GM23338 (cell line): Measurements from ENCODE around the gene RAX2. TPM values are rescaled to one million over a fixed set of nuclear protein-coding genes. Genes with fewer than 3 reads are reported as not detected.

Experiments used
- CREB1 ChIP-seq: fragments of 250-450 bp; sonication (Bioruptor Pico); IDR thresholded peaks from 2 replicates; pipeline ENCODE4 v1.5.0; 2020; ENCODE audit warnings: low read depth, mild to moderate bottlenecking, moderate library complexity
- EZH2 ChIP-seq: fragments of 200-600 bp; sonication (generic); IDR thresholded peaks from one replicate; pipeline ENCODE4 v1.8.0; 2017; ENCODE audit warnings: antibody characterized with exemption, mild to moderate bottlenecking, low read depth; ENCODE audit not compliant: unreplicated experiment
- EZH2phosphoT487 ChIP-seq: fragments of 200-600 bp; sonication (generic); IDR thresholded peaks from one replicate; pipeline ENCODE4 v1.8.1; 2018; ENCODE audit warnings: antibody characterized with exemption; ENCODE audit not compliant: unreplicated experiment
- JUNB ChIP-seq: IDR thresholded peaks from one replicate; pipeline ENCODE4 v1.6.1; 2016; ENCODE audit warnings: antibody characterized with exemption; ENCODE audit not compliant: unreplicated experiment
- NANOG ChIP-seq: IDR thresholded peaks from 2 replicates; pipeline ENCODE4 v1.6.1; 2016; ENCODE audit warnings: antibody characterized with exemption, borderline replicate concordance
- STAT1 ChIP-seq: IDR thresholded peaks from one replicate; pipeline ENCODE4 v1.6.1; 2016; ENCODE audit warnings: antibody characterized with exemption; ENCODE audit not compliant: unreplicated experiment
- ZNF114 ChIP-seq: fragments of 250-450 bp; sonication (Bioruptor Pico); IDR thresholded peaks from 2 replicates; pipeline ENCODE4 v1.5.0; 2020; ENCODE audit warnings: mild to moderate bottlenecking, moderate library complexity
- ZNF331 ChIP-seq: fragments of 250-450 bp; sonication (Bioruptor Pico); IDR thresholded peaks from 2 replicates; pipeline ENCODE4 v1.5.0; 2020; ENCODE audit warnings: low read depth, mild to moderate bottlenecking, moderate library complexity
- polyA plus RNA-seq: library from polyadenylated mRNA; unstranded; fragments of >200 nt; fragmentation: Nextera tagmentation; extraction: Ambion mirVana; gene quantifications from 2 replicates; pipeline ENCODE4 v1.2.1, GENCODE V29; 2016
- total RNA-seq: library from RNA; depleted of rRNA; stranded (reverse); fragments of >200 nt; shearing (Covaris generic); gene quantifications from 2 replicates; pipeline ENCODE4 v1.2.3, GENCODE V29; 2014
- TF ChIP-seq, protein P1 (sequence below): fragments of 250-450 bp; sonication (Bioruptor Pico); IDR thresholded peaks from 2 replicates; pipeline ENCODE4 v1.5.0; 2020; ENCODE audit warnings: mild to moderate bottlenecking, moderate library complexity
- TF ChIP-seq, protein P2 (sequence below): IDR thresholded peaks from 2 replicates; pipeline ENCODE4 v1.6.1; 2016; ENCODE audit warnings: antibody characterized with exemption

Gene RAX2
- total and polyA plus RNA-seq, 2 experiments from 2014 or later, result 0.13 TPM; not detected in 1

DNA sequence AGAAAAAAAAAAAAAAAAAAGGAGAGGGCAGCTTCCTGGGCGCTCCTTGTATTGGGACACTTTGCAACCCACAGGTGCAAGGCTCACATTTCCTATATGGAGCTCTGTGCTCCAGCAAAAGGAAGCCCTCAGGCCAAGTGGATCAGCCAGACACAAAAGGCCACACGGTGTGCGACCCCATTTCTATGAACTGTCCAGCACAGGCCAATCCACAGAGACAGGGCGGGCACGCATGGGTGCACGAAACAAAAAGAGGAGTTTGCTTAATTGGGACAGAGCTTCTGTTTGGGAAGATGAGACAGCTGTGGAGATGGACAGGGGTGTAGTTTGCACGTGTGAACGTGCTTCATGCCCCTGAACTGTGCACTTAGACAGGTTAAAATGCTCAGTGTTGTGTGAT lies 45.7 kb upstream of the RAX2 start (continued):
- TF ChIP-seq, protein P1, sequence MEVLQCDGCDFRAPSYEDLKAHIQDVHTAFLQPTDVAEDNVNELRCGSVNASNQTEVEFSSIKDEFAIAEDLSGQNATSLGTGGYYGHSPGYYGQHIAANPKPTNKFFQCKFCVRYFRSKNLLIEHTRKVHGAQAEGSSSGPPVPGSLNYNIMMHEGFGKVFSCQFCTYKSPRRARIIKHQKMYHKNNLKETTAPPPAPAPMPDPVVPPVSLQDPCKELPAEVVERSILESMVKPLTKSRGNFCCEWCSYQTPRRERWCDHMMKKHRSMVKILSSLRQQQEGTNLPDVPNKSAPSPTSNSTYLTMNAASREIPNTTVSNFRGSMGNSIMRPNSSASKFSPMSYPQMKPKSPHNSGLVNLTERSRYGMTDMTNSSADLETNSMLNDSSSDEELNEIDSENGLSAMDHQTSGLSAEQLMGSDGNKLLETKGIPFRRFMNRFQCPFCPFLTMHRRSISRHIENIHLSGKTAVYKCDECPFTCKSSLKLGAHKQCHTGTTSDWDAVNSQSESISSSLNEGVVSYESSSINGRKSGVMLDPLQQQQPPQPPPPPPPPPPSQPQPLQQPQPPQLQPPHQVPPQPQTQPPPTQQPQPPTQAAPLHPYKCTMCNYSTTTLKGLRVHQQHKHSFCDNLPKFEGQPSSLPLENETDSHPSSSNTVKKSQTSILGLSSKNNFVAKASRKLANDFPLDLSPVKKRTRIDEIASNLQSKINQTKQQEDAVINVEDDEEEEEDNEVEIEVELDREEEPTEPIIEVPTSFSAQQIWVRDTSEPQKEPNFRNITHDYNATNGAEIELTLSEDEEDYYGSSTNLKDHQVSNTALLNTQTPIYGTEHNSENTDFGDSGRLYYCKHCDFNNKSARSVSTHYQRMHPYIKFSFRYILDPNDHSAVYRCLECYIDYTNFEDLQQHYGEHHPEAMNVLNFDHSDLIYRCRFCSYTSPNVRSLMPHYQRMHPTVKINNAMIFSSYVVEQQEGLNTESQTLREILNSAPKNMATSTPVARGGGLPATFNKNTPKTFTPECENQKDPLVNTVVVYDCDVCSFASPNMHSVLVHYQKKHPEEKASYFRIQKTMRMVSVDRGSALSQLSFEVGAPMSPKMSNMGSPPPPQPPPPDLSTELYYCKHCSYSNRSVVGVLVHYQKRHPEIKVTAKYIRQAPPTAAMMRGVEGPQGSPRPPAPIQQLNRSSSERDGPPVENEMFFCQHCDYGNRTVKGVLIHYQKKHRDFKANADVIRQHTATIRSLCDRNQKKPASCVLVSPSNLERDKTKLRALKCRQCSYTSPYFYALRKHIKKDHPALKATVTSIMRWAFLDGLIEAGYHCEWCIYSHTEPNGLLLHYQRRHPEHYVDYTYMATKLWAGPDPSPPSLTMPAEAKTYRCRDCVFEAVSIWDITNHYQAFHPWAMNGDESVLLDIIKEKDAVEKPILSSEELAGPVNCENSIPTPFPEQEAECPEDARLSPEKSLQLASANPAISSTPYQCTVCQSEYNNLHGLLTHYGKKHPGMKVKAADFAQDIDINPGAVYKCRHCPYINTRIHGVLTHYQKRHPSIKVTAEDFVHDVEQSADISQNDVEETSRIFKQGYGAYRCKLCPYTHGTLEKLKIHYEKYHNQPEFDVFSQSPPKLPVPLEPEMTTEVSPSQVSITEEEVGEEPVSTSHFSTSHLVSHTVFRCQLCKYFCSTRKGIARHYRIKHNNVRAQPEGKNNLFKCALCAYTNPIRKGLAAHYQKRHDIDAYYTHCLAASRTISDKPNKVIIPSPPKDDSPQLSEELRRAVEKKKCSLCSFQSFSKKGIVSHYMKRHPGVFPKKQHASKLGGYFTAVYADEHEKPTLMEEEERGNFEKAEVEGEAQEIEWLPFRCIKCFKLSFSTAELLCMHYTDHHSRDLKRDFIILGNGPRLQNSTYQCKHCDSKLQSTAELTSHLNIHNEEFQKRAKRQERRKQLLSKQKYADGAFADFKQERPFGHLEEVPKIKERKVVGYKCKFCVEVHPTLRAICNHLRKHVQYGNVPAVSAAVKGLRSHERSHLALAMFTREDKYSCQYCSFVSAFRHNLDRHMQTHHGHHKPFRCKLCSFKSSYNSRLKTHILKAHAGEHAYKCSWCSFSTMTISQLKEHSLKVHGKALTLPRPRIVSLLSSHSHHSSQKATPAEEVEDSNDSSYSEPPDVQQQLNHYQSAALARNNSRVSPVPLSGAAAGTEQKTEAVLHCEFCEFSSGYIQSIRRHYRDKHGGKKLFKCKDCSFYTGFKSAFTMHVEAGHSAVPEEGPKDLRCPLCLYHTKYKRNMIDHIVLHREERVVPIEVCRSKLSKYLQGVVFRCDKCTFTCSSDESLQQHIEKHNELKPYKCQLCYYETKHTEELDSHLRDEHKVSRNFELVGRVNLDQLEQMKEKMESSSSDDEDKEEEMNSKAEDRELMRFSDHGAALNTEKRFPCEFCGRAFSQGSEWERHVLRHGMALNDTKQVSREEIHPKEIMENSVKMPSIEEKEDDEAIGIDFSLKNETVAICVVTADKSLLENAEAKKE, result no peak
- TF ChIP-seq CREB1 (CRISPR knock-in tag) (no peak), EZH2phosphoT487 (no peak), JUNB (no peak), ZNF331 (no peak), STAT1 (no peak), ZNF114 (CRISPR knock-in tag) (no peak), NANOG (no peak), EZH2 (no peak)
- TF ChIP-seq, protein P2, sequence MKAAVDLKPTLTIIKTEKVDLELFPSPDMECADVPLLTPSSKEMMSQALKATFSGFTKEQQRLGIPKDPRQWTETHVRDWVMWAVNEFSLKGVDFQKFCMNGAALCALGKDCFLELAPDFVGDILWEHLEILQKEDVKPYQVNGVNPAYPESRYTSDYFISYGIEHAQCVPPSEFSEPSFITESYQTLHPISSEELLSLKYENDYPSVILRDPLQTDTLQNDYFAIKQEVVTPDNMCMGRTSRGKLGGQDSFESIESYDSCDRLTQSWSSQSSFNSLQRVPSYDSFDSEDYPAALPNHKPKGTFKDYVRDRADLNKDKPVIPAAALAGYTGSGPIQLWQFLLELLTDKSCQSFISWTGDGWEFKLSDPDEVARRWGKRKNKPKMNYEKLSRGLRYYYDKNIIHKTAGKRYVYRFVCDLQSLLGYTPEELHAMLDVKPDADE, result no peak
